ENCODE measurements around the gene ADAMTS13.

GRCh38 chr9:133460405-133461175, 38.4 kb downstream of the ADAMTS13 start:
- no peak for TF ChIP-seq CTCF (IDR thresholded peaks at IDR 0.05; ENCODE audit: insufficient read depth, low read length, poor library complexity, severe bottlenecking)
- no peak for TF ChIP-seq EZH2phosphoT487 (conservative IDR thresholded peaks at IDR 0.05; ENCODE audit: low read length)
